Adrenal gland (tissue), 5 donors: ENCODE measurements around the gene TOMM5.

Experiments
- POLR2A ChIP-seq, 2 donors: fragments of 450-650 bp; IDR thresholded peaks; one replicate each; pipeline ENCODE4 v1.6.1; 2017; ENCODE audit warnings: antibody characterized with exemption in 2 of 2, mild to moderate bottlenecking in 2 of 2, moderate library complexity in 1 of 2
- TF ChIP-seq, protein P1 (sequence below), 6 experiments: fragments of 450-650 bp in 4 of 6; fragments of 200-600 bp in 2 of 6; sonication (generic) in 1 of 6; IDR thresholded peaks; 1 replicate in 5 of 6; 2 replicates in 1 of 6; pipeline versions ENCODE4 v1.5.1 to v1.8.0; 2016 to 2021; ENCODE audit warnings: antibody characterized with exemption in 6 of 6, mild to moderate bottlenecking in 2 of 6, moderate library complexity in 1 of 6
- donor health status: DM: no; HTN: no; CAD: no.

DNA sequence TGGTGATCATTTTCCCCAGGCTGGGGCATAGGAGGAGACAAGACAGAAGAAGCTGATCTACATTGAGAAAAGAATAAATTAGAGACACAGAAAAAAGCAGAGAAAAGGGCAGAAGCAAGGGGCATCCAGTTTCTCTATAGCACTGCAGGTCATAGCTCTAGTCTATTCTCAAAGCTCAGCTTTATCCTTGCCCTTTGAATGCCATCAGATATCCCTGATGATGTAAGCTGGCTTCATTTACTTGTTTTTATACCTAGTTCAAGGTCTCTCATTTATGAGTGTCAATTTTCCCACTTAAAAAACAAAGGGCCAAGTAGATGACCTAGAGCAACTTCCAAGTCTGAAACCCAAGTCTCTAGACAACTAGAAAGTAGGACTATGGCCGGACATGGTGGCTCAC, 48.9 kb downstream of the TOMM5 start:
- TF ChIP-seq, protein P1, sequence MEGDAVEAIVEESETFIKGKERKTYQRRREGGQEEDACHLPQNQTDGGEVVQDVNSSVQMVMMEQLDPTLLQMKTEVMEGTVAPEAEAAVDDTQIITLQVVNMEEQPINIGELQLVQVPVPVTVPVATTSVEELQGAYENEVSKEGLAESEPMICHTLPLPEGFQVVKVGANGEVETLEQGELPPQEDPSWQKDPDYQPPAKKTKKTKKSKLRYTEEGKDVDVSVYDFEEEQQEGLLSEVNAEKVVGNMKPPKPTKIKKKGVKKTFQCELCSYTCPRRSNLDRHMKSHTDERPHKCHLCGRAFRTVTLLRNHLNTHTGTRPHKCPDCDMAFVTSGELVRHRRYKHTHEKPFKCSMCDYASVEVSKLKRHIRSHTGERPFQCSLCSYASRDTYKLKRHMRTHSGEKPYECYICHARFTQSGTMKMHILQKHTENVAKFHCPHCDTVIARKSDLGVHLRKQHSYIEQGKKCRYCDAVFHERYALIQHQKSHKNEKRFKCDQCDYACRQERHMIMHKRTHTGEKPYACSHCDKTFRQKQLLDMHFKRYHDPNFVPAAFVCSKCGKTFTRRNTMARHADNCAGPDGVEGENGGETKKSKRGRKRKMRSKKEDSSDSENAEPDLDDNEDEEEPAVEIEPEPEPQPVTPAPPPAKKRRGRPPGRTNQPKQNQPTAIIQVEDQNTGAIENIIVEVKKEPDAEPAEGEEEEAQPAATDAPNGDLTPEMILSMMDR (IDR thresholded peaks at IDR 0.05): no peak
- TF ChIP-seq POLR2A (IDR thresholded peaks at IDR 0.05): no peak
